ENCODE measurements around the gene SHROOM1. TPM values are rescaled to one million over a fixed set of nuclear protein-coding genes. Genes with fewer than 3 reads are reported as not detected.

Gene SHROOM1
- total RNA-seq, 6 donors from 2014 or later: 7.7 to 27.6 (median 20.0) TPM

- H3K27ac ChIP-seq: no peak overlapping the region
- H3K27me3 ChIP-seq: peaks cover 0 to 12% (median 0%) of the 10 kb centered on the region in 4 donors
- WGBS, 2 donors: 91 to 94% methylated on average over 3 of the region's 3 CpGs
- H3K4me3 ChIP-seq: no peak overlapping the region
- H3K36me3 ChIP-seq: no peaks in the 10 kb centered on the region
- TF ChIP-seq POLR2A (IDR thresholded peaks at IDR 0.05): no peak
- no peak for TF ChIP-seq EP300 (IDR thresholded peaks at IDR 0.05)
- TF ChIP-seq POLR2AphosphoS5 (IDR thresholded peaks at IDR 0.05): no peak
- no peak for TF ChIP-seq CTCF (IDR thresholded peaks at IDR 0.05)
- no peaks in the 10 kb centered on the region for H3K9me3 ChIP-seq
- DNase-seq: no peak
- peaks cover 20 to 33% (median 26%) of the 10 kb centered on the region in 4 donors for H3K4me1 ChIP-seq
- no peak for ATAC-seq (ENCODE audit: low FRiP score in 2 of 2)
These were observed 3.6 kb upstream of the SHROOM1 start for GRCh38 chr5:132834057-132834456.

- H3K36me3 ChIP-seq: no peaks in the 10 kb centered on the region
- H3K27ac ChIP-seq: no peak overlapping the region
- peaks cover 0 to 12% (median 0%) of the 10 kb centered on the region in 4 donors for H3K27me3 ChIP-seq
- no peak for ATAC-seq (ENCODE audit: low FRiP score in 2 of 2)
- no peak for TF ChIP-seq POLR2AphosphoS5 (IDR thresholded peaks at IDR 0.05)
- TF ChIP-seq EP300 (IDR thresholded peaks at IDR 0.05): no peak
- TF ChIP-seq CTCF (IDR thresholded peaks at IDR 0.05): no peak
- no peak for TF ChIP-seq POLR2A (IDR thresholded peaks at IDR 0.05)
- WGBS, 2 donors: 85 to 89% methylated on average over 5 of the region's 5 CpGs
- peaks cover 16 to 27% (median 24%) of the 10 kb centered on the region in 4 donors for H3K4me1 ChIP-seq
- H3K4me3 ChIP-seq: no peak overlapping the region
- DNase-seq: no peak
- H3K9me3 ChIP-seq: no peaks in the 10 kb centered on the region
These were observed 2.2 kb upstream of the SHROOM1 start for GRCh38 chr5:132832612-132833011.

GRCh38 chr5:132831095-132831860 is 831 bp upstream of the SHROOM1 start:
- peaks cover 24 to 35% (median 29%) of the 10 kb centered on the region in 4 donors for H3K4me1 ChIP-seq
- peaks cover 0 to 12% (median 0%) of the 10 kb centered on the region in 4 donors for H3K27me3 ChIP-seq
- DNase-seq (peak in 1 of 2 donors; percentile 51), ATAC-seq (ENCODE audit: low FRiP score in 2 of 2) (no peak)
- TF ChIP-seq POLR2AphosphoS5 (IDR thresholded peaks at IDR 0.05): no peak
- H3K9me3 ChIP-seq: no peaks in the 10 kb centered on the region
- WGBS, 2 donors: 89 to 93% methylated on average over 12 to 15 of the region's 15 CpGs
- H3K27ac ChIP-seq: peak overlapping the region; percentile 84 to 94 (median 89)
- H3K36me3 ChIP-seq: peaks cover 0 to 4% (median 0%) of the 10 kb centered on the region in 4 donors
- H3K4me3 ChIP-seq: peak overlapping the region in 3 of 4 donors; percentile 85 to 91 (median 88)

- H3K36me3 ChIP-seq: peaks cover 0 to 9% (median 6%) of the 10 kb centered on the region in 4 donors
- peaks cover 29 to 48% (median 36%) of the 10 kb centered on the region in 4 donors for H3K4me1 ChIP-seq
- H3K9me3 ChIP-seq: no peaks in the 10 kb centered on the region
- DNase-seq (peak; percentile 83 to 96), ATAC-seq (ENCODE audit: low FRiP score in 2 of 2) (peak; percentile 83 to 94)
- H3K27me3 ChIP-seq: peaks cover 0 to 18% (median 2%) of the 10 kb centered on the region in 4 donors
- WGBS, 2 donors: 4 to 6% methylated on average over 23 to 48 of the region's 75 CpGs
- H3K4me3 ChIP-seq: peak overlapping the region; percentile 58 to 91 (median 86)
- TF ChIP-seq POLR2A (IDR thresholded peaks at IDR 0.05) (no peak), POLR2AphosphoS5 (IDR thresholded peaks at IDR 0.05) (peak in 1 of 2 donors; percentile 26), EP300 (IDR thresholded peaks at IDR 0.05) (no peak), CTCF (IDR thresholded peaks at IDR 0.05) (peak; percentile 90 to 95 (median 92))
- peak overlapping the region; percentile 84 to 94 (median 89) for H3K27ac ChIP-seq
These were observed 558 bp downstream of the SHROOM1 start for GRCh38 chr5:132829742-132830435.
